Loucy (cell line): Measurements from ENCODE around the gene SNCAIP.

ENCODE experiments used
- H2AFZ ChIP-seq: fragments of 200-600 bp; sonication (generic); 2 replicates; pipeline ENCODE4 v1.6.0; 2016; ENCODE audit warnings: antibody characterized with exemption, mild to moderate bottlenecking, low read length, moderate library complexity
- H3F3A ChIP-seq: fragments of 200-600 bp; 2 replicates; pipeline ENCODE4 v1.6.0; 2016; ENCODE audit warnings: antibody characterized with exemption, low read depth, mild to moderate bottlenecking
- H3K27me3 ChIP-seq: fragments of 200-600 bp; sonication (generic); 2 replicates; pipeline ENCODE4 v1.6.1; 2014; ENCODE audit warnings: low read length, mild to moderate bottlenecking; ENCODE audit not compliant: insufficient read depth, poor library complexity, severe bottlenecking
- H3K36me3 ChIP-seq: fragments of 200-600 bp; sonication (generic); 2 replicates; pipeline ENCODE4 v1.6.1; 2016; ENCODE audit warnings: low read length; ENCODE audit not compliant: insufficient read depth
- H3K4me1 ChIP-seq: fragments of 200-600 bp; sonication (generic); 2 replicates; pipeline ENCODE4 v1.5.1; 2014; ENCODE audit warnings: low read length, mild to moderate bottlenecking; ENCODE audit not compliant: insufficient read depth, poor library complexity, severe bottlenecking
- H3K4me2 ChIP-seq: fragments of 200-600 bp; sonication (generic); 2 replicates; pipeline ENCODE4 v1.6.0; 2014; ENCODE audit warnings: antibody characterized with exemption, low read length, low read depth, mild to moderate bottlenecking; ENCODE audit not compliant: poor library complexity, severe bottlenecking
- H3K4me3 ChIP-seq: fragments of 200-600 bp; sonication (generic); 2 replicates; pipeline ENCODE4 v1.5.1; 2014; ENCODE audit warnings: low read length, mild to moderate bottlenecking, mixed read lengths; ENCODE audit not compliant: poor library complexity, severe bottlenecking
- H3K79me2 ChIP-seq: fragments of 200-600 bp; sonication (generic); 2 replicates; pipeline ENCODE4 v1.6.1; 2014; ENCODE audit warnings: low read length; ENCODE audit not compliant: insufficient read depth
- H3K9ac ChIP-seq: fragments of 200-600 bp; sonication (generic); 2 replicates; pipeline ENCODE4 v1.6.0; 2014; ENCODE audit warnings: mild to moderate bottlenecking, low read depth, low read length, moderate library complexity; ENCODE audit not compliant: poor library complexity, severe bottlenecking
- H3K9me2 ChIP-seq: fragments of 200-600 bp; sonication (generic); replicated peaks from 2 replicates; pipeline ENCODE4 v1.6.1; 2016; ENCODE audit warnings: low read depth, low read length, mixed read lengths
- H3K9me3 ChIP-seq: fragments of 200-600 bp; sonication (generic); 2 replicates; pipeline ENCODE4 v1.6.1; 2014; ENCODE audit warnings: mild to moderate bottlenecking, antibody characterized with exemption, low read length, low read depth; ENCODE audit not compliant: insufficient read depth
- H4K20me1 ChIP-seq: fragments of 200-600 bp; sonication (generic); 2 replicates; pipeline ENCODE4 v1.6.0; 2014; ENCODE audit warnings: antibody characterized with exemption, low read length, mild to moderate bottlenecking; ENCODE audit not compliant: insufficient read depth, poor library complexity, severe bottlenecking
- EZH2phosphoT487 ChIP-seq: fragments of 200-600 bp; IDR thresholded peaks from 2 replicates; pipeline ENCODE4 v1.6.1; 2018; ENCODE audit warnings: antibody characterized with exemption, mild to moderate bottlenecking, moderate library complexity, borderline replicate concordance
- TF ChIP-seq, protein P1 (sequence below): fragments of 200-600 bp; sonication (generic); conservative IDR thresholded peaks from 2 replicates; pipeline ENCODE4 v1.5.1; 2014; ENCODE audit warnings: mild to moderate bottlenecking, antibody characterized with exemption, low read length

SNCAIP gene

DNA sequence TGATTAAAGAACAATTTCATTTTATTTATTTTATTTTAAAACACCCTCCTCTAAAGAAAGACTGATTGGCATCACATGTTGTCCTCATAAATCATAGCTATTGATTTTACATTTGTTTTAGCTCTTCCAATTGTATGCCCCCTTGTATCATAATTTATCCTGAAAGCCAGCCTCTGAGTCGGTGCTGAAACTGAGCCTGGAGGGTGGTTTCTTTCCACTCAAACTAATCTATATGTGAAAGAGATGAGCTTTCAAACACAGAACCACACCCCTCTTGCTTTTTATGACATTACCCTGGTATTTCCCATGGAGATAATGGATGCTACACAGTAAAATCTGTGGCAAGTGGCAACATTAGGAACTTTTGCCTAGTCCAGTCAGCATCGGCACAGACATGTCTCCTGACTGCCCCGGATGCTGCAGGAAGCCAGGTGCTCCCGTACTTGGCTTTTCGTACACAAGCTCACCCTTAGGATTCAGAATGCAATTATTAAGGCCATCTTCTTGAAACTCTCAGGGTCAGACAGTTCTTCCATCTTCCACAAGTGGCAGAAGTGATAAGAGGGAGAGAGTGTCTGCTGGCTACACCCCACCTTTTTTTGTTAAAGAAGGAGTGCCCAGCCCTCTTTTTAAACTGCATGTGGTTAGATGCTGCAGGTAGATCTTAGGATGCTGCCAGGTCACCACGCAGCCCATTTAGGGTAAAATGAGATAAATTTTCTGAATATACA lies 91.1 kb downstream of the SNCAIP start:
- no peaks in the 10 kb centered on the region for H3K9me2 ChIP-seq
- H4K20me1 ChIP-seq = no peaks in the 10 kb centered on the region
- no peaks in the 10 kb centered on the region for H3K36me3 ChIP-seq
- H3K9me3 ChIP-seq = no peaks in the 10 kb centered on the region
- H3K4me3 ChIP-seq = no peak overlapping the region
- H3K4me1 ChIP-seq = no peaks in the 10 kb centered on the region
- H3F3A ChIP-seq = no peaks in the 10 kb centered on the region
- H3K4me2 ChIP-seq = no peak overlapping the region
- no peaks in the 10 kb centered on the region for H3K79me2 ChIP-seq
- no peaks in the 10 kb centered on the region for H3K27me3 ChIP-seq
- no peak for TF ChIP-seq EZH2phosphoT487
- TF ChIP-seq, protein P1, sequence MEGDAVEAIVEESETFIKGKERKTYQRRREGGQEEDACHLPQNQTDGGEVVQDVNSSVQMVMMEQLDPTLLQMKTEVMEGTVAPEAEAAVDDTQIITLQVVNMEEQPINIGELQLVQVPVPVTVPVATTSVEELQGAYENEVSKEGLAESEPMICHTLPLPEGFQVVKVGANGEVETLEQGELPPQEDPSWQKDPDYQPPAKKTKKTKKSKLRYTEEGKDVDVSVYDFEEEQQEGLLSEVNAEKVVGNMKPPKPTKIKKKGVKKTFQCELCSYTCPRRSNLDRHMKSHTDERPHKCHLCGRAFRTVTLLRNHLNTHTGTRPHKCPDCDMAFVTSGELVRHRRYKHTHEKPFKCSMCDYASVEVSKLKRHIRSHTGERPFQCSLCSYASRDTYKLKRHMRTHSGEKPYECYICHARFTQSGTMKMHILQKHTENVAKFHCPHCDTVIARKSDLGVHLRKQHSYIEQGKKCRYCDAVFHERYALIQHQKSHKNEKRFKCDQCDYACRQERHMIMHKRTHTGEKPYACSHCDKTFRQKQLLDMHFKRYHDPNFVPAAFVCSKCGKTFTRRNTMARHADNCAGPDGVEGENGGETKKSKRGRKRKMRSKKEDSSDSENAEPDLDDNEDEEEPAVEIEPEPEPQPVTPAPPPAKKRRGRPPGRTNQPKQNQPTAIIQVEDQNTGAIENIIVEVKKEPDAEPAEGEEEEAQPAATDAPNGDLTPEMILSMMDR = no peak
- H3K9ac ChIP-seq = no peak overlapping the region
- H2AFZ ChIP-seq = no peak overlapping the region

DNA sequence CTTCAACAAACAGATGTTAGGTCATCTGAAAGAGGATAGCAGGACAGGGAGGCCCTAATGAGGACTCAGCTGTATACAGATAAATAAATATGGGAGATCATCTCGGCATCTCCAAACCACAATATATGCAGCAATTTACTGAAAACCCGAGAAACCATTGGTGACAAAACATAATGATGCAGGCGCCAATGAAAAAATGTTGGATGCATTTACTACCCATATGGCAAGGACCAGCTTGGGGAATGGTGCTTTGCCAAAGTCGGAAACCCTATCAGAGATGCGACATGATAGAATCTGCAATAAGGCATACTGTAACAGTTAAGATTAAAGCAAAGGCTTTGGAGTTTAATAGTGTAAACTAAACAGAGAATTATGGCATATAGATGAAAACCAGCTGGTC lies 92.0 kb downstream of the SNCAIP start:
- Histone ChIP-seq H3K79me2 (no peaks in the 10 kb centered on the region), H4K20me1 (no peaks in the 10 kb centered on the region), H3K4me3 (no peak overlapping the region), H2AFZ (no peak overlapping the region), H3K9me3 (no peaks in the 10 kb centered on the region), H3K4me1 (no peaks in the 10 kb centered on the region), H3K9me2 (no peaks in the 10 kb centered on the region), H3K27me3 (no peaks in the 10 kb centered on the region), H3K9ac (no peak overlapping the region), H3K36me3 (no peaks in the 10 kb centered on the region), H3K4me2 (no peak overlapping the region), H3F3A (no peaks in the 10 kb centered on the region)
- TF ChIP-seq, protein P1 = no peak
- no peak for TF ChIP-seq EZH2phosphoT487

DNA sequence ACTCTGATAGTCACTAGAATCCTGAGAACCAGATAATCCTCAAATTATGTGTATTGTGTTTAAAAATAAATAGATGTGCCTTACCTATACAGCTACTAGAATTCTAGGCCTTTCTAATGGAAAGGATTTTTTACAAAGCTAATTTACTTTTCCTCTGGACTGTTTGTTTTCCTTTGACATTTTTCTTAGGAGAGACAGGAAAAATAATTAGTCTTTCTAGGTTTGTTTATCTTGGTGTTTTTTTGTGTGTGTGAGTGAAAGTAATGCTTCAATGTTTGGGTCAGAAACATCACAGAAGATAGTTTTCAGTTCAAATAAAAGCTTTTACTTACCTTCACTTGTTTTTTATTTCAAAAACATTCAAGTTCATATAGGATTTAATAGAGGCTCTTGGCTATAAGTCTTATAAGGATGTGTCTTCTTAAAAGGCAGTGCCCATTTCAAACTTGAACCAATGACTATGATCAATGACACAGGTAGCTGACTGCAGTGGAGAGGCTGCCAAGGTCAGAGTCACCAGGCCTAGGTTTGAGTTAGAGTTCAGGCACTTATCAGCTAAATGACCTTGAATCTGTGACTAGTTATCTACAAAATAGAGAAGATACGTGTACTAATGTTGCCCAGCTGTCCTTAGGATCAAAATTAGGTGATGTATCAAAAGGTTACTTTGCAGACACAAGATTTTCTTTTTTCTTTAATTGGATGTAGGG lies 92.8 kb downstream of the SNCAIP start:
- Histone ChIP-seq H3K9me3 (no peaks in the 10 kb centered on the region), H3K79me2 (no peaks in the 10 kb centered on the region)
- TF ChIP-seq, protein P1 = no peak
- TF ChIP-seq EZH2phosphoT487 = no peak

More for the DNA sequence above, 92.8 kb downstream of the SNCAIP start:
- Histone ChIP-seq H4K20me1 (no peaks in the 10 kb centered on the region), H3K27me3 (no peaks in the 10 kb centered on the region), H3K4me1 (no peaks in the 10 kb centered on the region), H3F3A (no peaks in the 10 kb centered on the region), H2AFZ (no peak overlapping the region), H3K9ac (no peak overlapping the region), H3K36me3 (no peaks in the 10 kb centered on the region), H3K4me3 (no peak overlapping the region), H3K9me2 (no peaks in the 10 kb centered on the region), H3K4me2 (no peak overlapping the region)
